Ascending aorta (tissue), 2 donors: ENCODE data around the gene MINDY1. TPM values are rescaled to one million over a fixed set of nuclear protein-coding genes. Genes with fewer than 3 reads are reported as not detected.

Source experiments
- DNase-seq, 2 donors: peaks; one replicate each; pipeline ENCODE4 v3.0.0-alpha.2; 2019; ENCODE audit warnings: low spot score in 2 of 2
- H3K27ac ChIP-seq, 2 donors: fragments of 200-600 bp; sonication (generic); one replicate each; pipeline ENCODE4 v1.5.1; 2016 to 2017; ENCODE audit warnings: mild to moderate bottlenecking in 1 of 2
- H3K27me3 ChIP-seq: fragments of 200-600 bp; sonication (generic); one replicate; pipeline ENCODE4 v1.5.1; 2017
- H3K36me3 ChIP-seq, 2 donors: fragments of 200-600 bp; sonication (generic); one replicate each; pipeline ENCODE4 v1.5.1; 2016
- H3K4me1 ChIP-seq, 2 donors: fragments of 200-600 bp; sonication (generic); one replicate each; pipeline ENCODE4 v1.5.1; 2016 to 2017; ENCODE audit warnings: mild to moderate bottlenecking in 1 of 2
- H3K4me3 ChIP-seq, 2 donors: fragments of 200-600 bp; sonication (generic); one replicate each; pipeline ENCODE4 v1.5.1; 2016 to 2017; ENCODE audit warnings: mild to moderate bottlenecking in 1 of 2
- H3K9me3 ChIP-seq, 2 donors: fragments of 200-600 bp; sonication (generic); one replicate each; pipeline ENCODE4 v1.5.1; 2016
- CTCF ChIP-seq, 3 experiments: fragments of 200-600 bp in 2 of 3; fragments of 450-650 bp in 1 of 3; sonication (generic) in 2 of 3; IDR thresholded peaks; one replicate each; pipeline ENCODE4 v1.5.1; 2016 to 2019; ENCODE audit warnings: antibody characterized with exemption in 3 of 3, mild to moderate bottlenecking in 1 of 3, moderate library complexity in 1 of 3
- intact Hi-C: fragments of 100-400 bp; cut with DNase I; formaldehyde crosslinking; loops from one replicate; pipeline ENCODE4 v1.15.1; 2023
- total RNA-seq: library from RNA; depleted of rRNA; stranded (reverse); fragments of >200 nt; gene quantifications from one replicate; pipeline ENCODE4 v1.1.0, GENCODE V29; 2016

MINDY1 gene
- total RNA-seq, 1 donor from 2014 or later = 9.7 TPM

GRCh38 chr1:151026460-151026859, 19.8 kb upstream of the MINDY1 start:
- no peaks in the 10 kb centered on the region for H3K9me3 ChIP-seq
- no peak for TF ChIP-seq CTCF (IDR thresholded peaks at IDR 0.05)
- H3K36me3 ChIP-seq = peaks cover 47 to 58% of the 10 kb centered on the region in 2 donors
- no peak overlapping the region for H3K27ac ChIP-seq
- DNase-seq = no peak
- intact Hi-C loops = loop anchor here (5.0 kb wide), 1 partner anchor 46 kb away; the partner anchor contains the start of gene GABPB2
- no peak overlapping the region for H3K4me3 ChIP-seq
- H3K4me1 ChIP-seq = no peaks in the 10 kb centered on the region
- H3K27me3 ChIP-seq = no peaks in the 10 kb centered on the region

- peak; percentile 64 to 83 (median 80) for TF ChIP-seq CTCF (IDR thresholded peaks at IDR 0.05)
- peak in 1 of 2 donors; percentile 92 for DNase-seq
- intact Hi-C loops = loop anchor here (1.0 to 5.0 kb wide), 3 partner anchors 35 to 132 kb away; partner anchors contain the start of genes CDC42SE1, GABPB2 and TNFAIP8L2
- Histone ChIP-seq H3K27ac (peak overlapping the region; percentile 27 to 28), H3K9me3 (no peaks in the 10 kb centered on the region), H3K4me3 (no peak overlapping the region), H3K27me3 (no peaks in the 10 kb centered on the region), H3K4me1 (no peaks in the 10 kb centered on the region), H3K36me3 (peaks cover 34 to 43% of the 10 kb centered on the region in 2 donors)
Measured at GRCh38 chr1:151024540-151025146, 17.9 kb upstream of the MINDY1 start.

GRCh38 chr1:151013518-151013917, 6.8 kb upstream of the MINDY1 start:
- intact Hi-C loops = no loop called here
- no peak for DNase-seq
- Histone ChIP-seq H3K9me3 (no peaks in the 10 kb centered on the region), H3K36me3 (peaks cover 10% of the 10 kb centered on the region in 2 donors), H3K27me3 (no peaks in the 10 kb centered on the region), H3K4me1 (peaks cover 0 to 17% of the 10 kb centered on the region in 2 donors), H3K27ac (peak overlapping the region; percentile 8 to 59), H3K4me3 (no peak overlapping the region)
- TF ChIP-seq CTCF (IDR thresholded peaks at IDR 0.05) = no peak

GRCh38 chr1:151012684-151013471, 6.2 kb upstream of the MINDY1 start:
- no peak for DNase-seq
- no peaks in the 10 kb centered on the region for H3K9me3 ChIP-seq
- H3K27ac ChIP-seq = peak overlapping the region; percentile 8 to 59
- no peak for TF ChIP-seq CTCF (IDR thresholded peaks at IDR 0.05)
- H3K4me1 ChIP-seq = peaks cover 0 to 17% of the 10 kb centered on the region in 2 donors
- H3K36me3 ChIP-seq = peaks cover 3 to 5% of the 10 kb centered on the region in 2 donors
- H3K27me3 ChIP-seq = no peaks in the 10 kb centered on the region
- H3K4me3 ChIP-seq = no peak overlapping the region
- intact Hi-C loops = no loop called here

- Histone ChIP-seq H3K4me1 (peaks cover 3 to 27% of the 10 kb centered on the region in 2 donors), H3K27me3 (no peaks in the 10 kb centered on the region), H3K4me3 (no peak overlapping the region), H3K27ac (no peak overlapping the region), H3K36me3 (no peaks in the 10 kb centered on the region), H3K9me3 (no peaks in the 10 kb centered on the region)
- intact Hi-C loops = no loop called here
- TF ChIP-seq CTCF (IDR thresholded peaks at IDR 0.05) = no peak
- DNase-seq = no peak
Measured at GRCh38 chr1:151011154-151011850, 4.6 kb upstream of the MINDY1 start.
